Measurements from ENCODE around the gene GPR52. TPM values are rescaled to one million over a fixed set of nuclear protein-coding genes. Genes with fewer than 3 reads are reported as not detected.

The GPR52 gene
- polyA plus RNA-seq, 1 donor (not counting 4 experiments of a cell fraction or from before 2014, with no cell fraction given): 0.16 TPM

DNA sequence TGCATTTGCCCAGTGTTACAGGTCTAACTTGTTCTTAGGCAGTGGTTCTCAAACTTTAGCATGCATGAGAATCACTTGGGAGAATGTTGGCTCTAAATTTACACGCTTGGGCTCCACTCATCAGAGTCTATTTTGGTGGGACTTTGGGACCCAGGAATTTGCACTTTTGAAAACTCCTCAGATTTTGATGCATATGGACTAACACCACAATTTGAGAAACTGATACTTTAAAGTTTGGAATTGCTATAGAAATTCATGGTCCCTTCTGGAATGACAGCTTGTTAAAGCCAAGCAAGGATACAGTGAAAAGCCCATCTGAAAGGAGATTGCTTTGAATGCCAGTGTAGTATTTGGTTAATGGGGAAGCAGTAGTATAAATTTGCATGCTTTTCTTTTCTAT is 31.5 kb downstream of the GPR52 start:
- Histone ChIP-seq H3K27me3 (ENCODE audit: control insufficient read depth, extremely low read depth, insufficient read depth, low read length) (no peaks in the 10 kb centered on the region), H2AFZ (ENCODE audit: control insufficient read depth, low read length) (no peak overlapping the region), H3K4me3 (ENCODE audit: control insufficient read depth in 2 of 3, extremely low read depth in 1 of 3, insufficient read depth in 2 of 3, low read depth in 1 of 3, low read length in 3 of 3) (no peak overlapping the region), H3K36me3 (ENCODE audit: control insufficient read depth in 2 of 2, extremely low read depth in 1 of 2, insufficient read depth in 2 of 2, low read length in 2 of 2) (no peaks in the 10 kb centered on the region), H3K79me2 (ENCODE audit: control insufficient read depth, insufficient read depth, low read length) (no peaks in the 10 kb centered on the region), H3K4me2 (ENCODE audit: control insufficient read depth, extremely low read depth, insufficient read depth, low read depth, low read length) (no peak overlapping the region), H3K9me3 (ENCODE audit: control insufficient read depth, low read depth, low read length) (no peaks in the 10 kb centered on the region), H3K27ac (ENCODE audit: control insufficient read depth, insufficient read depth, low read length) (no peak overlapping the region), H3K4me1 (ENCODE audit: control insufficient read depth, extremely low read depth, insufficient read depth, low read length) (no peaks in the 10 kb centered on the region), H3K9me1 (ENCODE audit: control insufficient read depth, extremely low read depth, insufficient read depth, low read length) (no peaks in the 10 kb centered on the region), H4K20me1 (ENCODE audit: control insufficient read depth, extremely low read depth, insufficient read depth, low read length) (no peaks in the 10 kb centered on the region), H3K9ac (ENCODE audit: control insufficient read depth, extremely low read depth, insufficient read depth, low read length) (no peak overlapping the region)
- FAIRE-seq (no peak), DNase-seq (ENCODE audit: low read depth, low spot score) (no peak)
- dilution Hi-C loops (cut with MboI; ENCODE audit: extremely low pct_ligation_motif_present, low sequenced_read_pairs): no loop called here
- no peak for TF ChIP-seq EZH2 (IDR thresholded peaks at IDR 0.05; ENCODE audit: low read length)
- TF ChIP-seq, protein P1, sequence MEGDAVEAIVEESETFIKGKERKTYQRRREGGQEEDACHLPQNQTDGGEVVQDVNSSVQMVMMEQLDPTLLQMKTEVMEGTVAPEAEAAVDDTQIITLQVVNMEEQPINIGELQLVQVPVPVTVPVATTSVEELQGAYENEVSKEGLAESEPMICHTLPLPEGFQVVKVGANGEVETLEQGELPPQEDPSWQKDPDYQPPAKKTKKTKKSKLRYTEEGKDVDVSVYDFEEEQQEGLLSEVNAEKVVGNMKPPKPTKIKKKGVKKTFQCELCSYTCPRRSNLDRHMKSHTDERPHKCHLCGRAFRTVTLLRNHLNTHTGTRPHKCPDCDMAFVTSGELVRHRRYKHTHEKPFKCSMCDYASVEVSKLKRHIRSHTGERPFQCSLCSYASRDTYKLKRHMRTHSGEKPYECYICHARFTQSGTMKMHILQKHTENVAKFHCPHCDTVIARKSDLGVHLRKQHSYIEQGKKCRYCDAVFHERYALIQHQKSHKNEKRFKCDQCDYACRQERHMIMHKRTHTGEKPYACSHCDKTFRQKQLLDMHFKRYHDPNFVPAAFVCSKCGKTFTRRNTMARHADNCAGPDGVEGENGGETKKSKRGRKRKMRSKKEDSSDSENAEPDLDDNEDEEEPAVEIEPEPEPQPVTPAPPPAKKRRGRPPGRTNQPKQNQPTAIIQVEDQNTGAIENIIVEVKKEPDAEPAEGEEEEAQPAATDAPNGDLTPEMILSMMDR (optimal IDR thresholded peaks at IDR 0.05 in 1 of 3, IDR thresholded peaks at IDR 0.05 in 1 of 3, conservative IDR thresholded peaks at IDR 0.05 in 1 of 3; ENCODE audit: extremely low read depth in 1 of 3, insufficient read depth in 2 of 3, low read length in 3 of 3): no peak

GRCh38 chr1:174480324-174480723 is 32.6 kb downstream of the GPR52 start:
- Histone ChIP-seq H3K36me3 (ENCODE audit: control insufficient read depth in 2 of 2, extremely low read depth in 1 of 2, insufficient read depth in 2 of 2, low read length in 2 of 2) (no peaks in the 10 kb centered on the region), H3K9ac (ENCODE audit: control insufficient read depth, extremely low read depth, insufficient read depth, low read length) (no peak overlapping the region), H3K4me3 (ENCODE audit: control insufficient read depth in 2 of 3, extremely low read depth in 1 of 3, insufficient read depth in 2 of 3, low read depth in 1 of 3, low read length in 3 of 3) (no peak overlapping the region), H4K20me1 (ENCODE audit: control insufficient read depth, extremely low read depth, insufficient read depth, low read length) (no peaks in the 10 kb centered on the region), H3K27me3 (ENCODE audit: control insufficient read depth, extremely low read depth, insufficient read depth, low read length) (no peaks in the 10 kb centered on the region), H3K4me1 (ENCODE audit: control insufficient read depth, extremely low read depth, insufficient read depth, low read length) (no peaks in the 10 kb centered on the region), H2AFZ (ENCODE audit: control insufficient read depth, low read length) (no peak overlapping the region), H3K4me2 (ENCODE audit: control insufficient read depth, extremely low read depth, insufficient read depth, low read depth, low read length) (no peak overlapping the region), H3K9me1 (ENCODE audit: control insufficient read depth, extremely low read depth, insufficient read depth, low read length) (no peaks in the 10 kb centered on the region), H3K27ac (ENCODE audit: control insufficient read depth, insufficient read depth, low read length) (no peak overlapping the region), H3K9me3 (ENCODE audit: control insufficient read depth, low read depth, low read length) (no peaks in the 10 kb centered on the region), H3K79me2 (ENCODE audit: control insufficient read depth, insufficient read depth, low read length) (no peaks in the 10 kb centered on the region)
- FAIRE-seq (no peak), DNase-seq (ENCODE audit: low read depth, low spot score) (no peak)
- dilution Hi-C loops (cut with MboI; ENCODE audit: extremely low pct_ligation_motif_present, low sequenced_read_pairs): no loop called here
- TF ChIP-seq EZH2 (IDR thresholded peaks at IDR 0.05; ENCODE audit: low read length): no peak
- TF ChIP-seq, protein P1 (optimal IDR thresholded peaks at IDR 0.05 in 1 of 3, IDR thresholded peaks at IDR 0.05 in 1 of 3, conservative IDR thresholded peaks at IDR 0.05 in 1 of 3; ENCODE audit: extremely low read depth in 1 of 3, insufficient read depth in 2 of 3, low read length in 3 of 3): no peak

Measured in keratinocyte (primary cell).